ENCODE data around the gene EGLN3. TPM values are rescaled to one million over a fixed set of nuclear protein-coding genes. Genes with fewer than 3 reads are reported as not detected.

Gene EGLN3
- total and polyA plus RNA-seq, 2 donors (not counting 3 experiments of a cell fraction or from before 2014, with no cell fraction given): 0.20 TPM; not detected in 1

DNA sequence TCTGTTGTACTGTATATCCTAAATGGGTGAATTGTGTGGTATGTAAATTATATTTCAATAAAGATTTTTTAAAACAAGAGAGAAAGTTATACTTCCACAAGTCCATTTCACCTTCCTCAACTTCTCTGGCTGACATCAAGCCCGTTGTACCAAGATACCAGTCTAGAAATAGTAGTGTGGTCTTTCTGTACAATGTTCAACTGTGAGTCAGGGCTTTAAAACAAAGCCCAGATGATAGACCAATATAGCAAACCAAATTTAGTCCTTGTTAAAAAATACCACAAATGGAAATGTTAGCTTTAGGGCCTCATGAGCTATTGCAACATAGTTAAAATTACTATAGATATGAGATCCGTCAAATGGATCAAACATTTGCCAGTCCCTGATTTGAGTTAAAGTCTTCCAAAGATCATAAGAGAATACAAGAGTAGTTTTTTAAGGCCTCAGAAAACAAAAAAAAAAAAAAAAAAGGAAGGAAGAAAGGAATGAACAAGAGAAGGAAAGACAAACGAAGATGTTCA is 49.0 kb upstream of the EGLN3 start:
- Histone ChIP-seq H3K9ac (replicated peaks; ENCODE audit: extremely low read depth, insufficient read depth, low read length) (no peak overlapping the region), H3K4me3 (replicated peaks in 1 of 3; ENCODE audit: insufficient read depth in 1 of 3, low read depth in 1 of 3, low read length in 3 of 3) (no peak overlapping the region), H3K27me3 (ENCODE audit: control insufficient read depth in 2 of 2, insufficient read depth in 2 of 2, low read length in 2 of 2) (peaks cover 0 to 5% of the 10 kb centered on the region in 2 experiments), H3K9me1 (replicated peaks; ENCODE audit: control insufficient read depth, extremely low read depth, insufficient read depth, low read length) (no peaks in the 10 kb centered on the region), H3K9me3 (replicated peaks; ENCODE audit: control insufficient read depth, insufficient read depth, low read length) (no peaks in the 10 kb centered on the region), H3K4me2 (ENCODE audit: insufficient read depth, low read length) (no peak overlapping the region), H3K79me2 (ENCODE audit: control insufficient read depth, insufficient read depth, low read length) (no peaks in the 10 kb centered on the region), H4K20me1 (replicated peaks; ENCODE audit: control insufficient read depth, extremely low read depth, insufficient read depth, low read length) (no peaks in the 10 kb centered on the region), H2AFZ (ENCODE audit: low read depth, low read length) (no peak overlapping the region), H3K36me3 (ENCODE audit: control insufficient read depth in 2 of 2, extremely low read depth in 1 of 2, insufficient read depth in 2 of 2, low read length in 2 of 2) (no peaks in the 10 kb centered on the region), H3K4me1 (ENCODE audit: control insufficient read depth, extremely low read depth, insufficient read depth, low read length) (no peaks in the 10 kb centered on the region), H3K27ac (ENCODE audit: insufficient read depth, low read depth, low read length) (no peak overlapping the region)
- DNase-seq (ENCODE audit: low read depth, low spot score): no peak
- POLR2A ChIA-PET: no interaction called here
- FAIRE-seq: no peak
- CTCF ChIA-PET: no interaction called here
- intact Hi-C loops (cut with micrococcal nuclease): no loop called here
- dilution Hi-C loops (cut with MboI; ENCODE audit: extremely low pct_ligation_motif_present, low sequenced_read_pairs): no loop called here
- TF ChIP-seq, protein P1, sequence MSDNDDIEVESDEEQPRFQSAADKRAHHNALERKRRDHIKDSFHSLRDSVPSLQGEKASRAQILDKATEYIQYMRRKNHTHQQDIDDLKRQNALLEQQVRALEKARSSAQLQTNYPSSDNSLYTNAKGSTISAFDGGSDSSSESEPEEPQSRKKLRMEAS (IDR thresholded peaks at IDR 0.05; ENCODE audit: insufficient read depth, insufficient read length): no peak
- TF ChIP-seq, protein P2, sequence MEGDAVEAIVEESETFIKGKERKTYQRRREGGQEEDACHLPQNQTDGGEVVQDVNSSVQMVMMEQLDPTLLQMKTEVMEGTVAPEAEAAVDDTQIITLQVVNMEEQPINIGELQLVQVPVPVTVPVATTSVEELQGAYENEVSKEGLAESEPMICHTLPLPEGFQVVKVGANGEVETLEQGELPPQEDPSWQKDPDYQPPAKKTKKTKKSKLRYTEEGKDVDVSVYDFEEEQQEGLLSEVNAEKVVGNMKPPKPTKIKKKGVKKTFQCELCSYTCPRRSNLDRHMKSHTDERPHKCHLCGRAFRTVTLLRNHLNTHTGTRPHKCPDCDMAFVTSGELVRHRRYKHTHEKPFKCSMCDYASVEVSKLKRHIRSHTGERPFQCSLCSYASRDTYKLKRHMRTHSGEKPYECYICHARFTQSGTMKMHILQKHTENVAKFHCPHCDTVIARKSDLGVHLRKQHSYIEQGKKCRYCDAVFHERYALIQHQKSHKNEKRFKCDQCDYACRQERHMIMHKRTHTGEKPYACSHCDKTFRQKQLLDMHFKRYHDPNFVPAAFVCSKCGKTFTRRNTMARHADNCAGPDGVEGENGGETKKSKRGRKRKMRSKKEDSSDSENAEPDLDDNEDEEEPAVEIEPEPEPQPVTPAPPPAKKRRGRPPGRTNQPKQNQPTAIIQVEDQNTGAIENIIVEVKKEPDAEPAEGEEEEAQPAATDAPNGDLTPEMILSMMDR (IDR thresholded peaks at IDR 0.05; ENCODE audit: extremely low read depth in 1 of 2, insufficient read depth in 1 of 2, low read depth in 1 of 2, low read length in 2 of 2): no peak
- TF ChIP-seq JUN (IDR thresholded peaks at IDR 0.05; ENCODE audit: borderline replicate concordance, insufficient read depth, insufficient read length, low read depth): no peak
- TF ChIP-seq MYC (IDR thresholded peaks at IDR 0.05; ENCODE audit: low read depth, low read length): no peak
- no peak for TF ChIP-seq GATA2 (IDR thresholded peaks at IDR 0.05; ENCODE audit: insufficient read depth, insufficient read length, low read depth, low read length)
- no peak for TF ChIP-seq FOS (IDR thresholded peaks at IDR 0.05; ENCODE audit: borderline replicate concordance, insufficient read depth, low read length)
- no peak for TF ChIP-seq POLR2A (IDR thresholded peaks at IDR 0.05; ENCODE audit: low read depth, low read length)
- TF ChIP-seq EZH2 (IDR thresholded peaks at IDR 0.05; ENCODE audit: borderline replicate concordance, low read depth, low read length, severe bottlenecking): no peak
- no peak for TF ChIP-seq POLR2AphosphoS5 (IDR thresholded peaks at IDR 0.05; ENCODE audit: insufficient read depth, low read depth, low read length)
- BruUV-seq (replicated peaks): no TSS peak

All from endothelial cell of umbilical vein (primary cell).